ENCODE data around the gene APOE.
"Not testable (repeated sequence)": the region's sequence is repeated elsewhere in the genome, so short reads cannot be mapped to it uniquely, and the experiment has no call there.

Gene APOE
- total RNA-seq, result 0.18 to 1.8 (median 0.92) reads per million in 4 experiments

GRCh38 chr19:44905437-44906160, at the start of gene APOE:
Gene APOE, plus strand, starts transcription at chr19:44905796. Its CDS starts 829 bp downstream, at chr19:44906625.
- no peak for DNase-seq

GRCh38 chr19:44856421-44857083, 49.0 kb upstream of the APOE start:
- no peak for DNase-seq

- DNase-seq, result no peak
Measured at GRCh38 chr19:44857837-44858236, 47.8 kb upstream of the APOE start.

GRCh38 chr19:44861576-44861975, 44.0 kb upstream of the APOE start:
- DNase-seq, result not testable (repeated sequence)

GRCh38 chr19:44863990-44864389, 41.6 kb upstream of the APOE start:
- DNase-seq, result no peak

- DNase-seq, result no peak
Measured at GRCh38 chr19:44865196-44865767, 40.3 kb upstream of the APOE start.

GRCh38 chr19:44866664-44867063, 38.9 kb upstream of the APOE start:
- DNase-seq, result no peak

GRCh38 chr19:44867578-44867977, 38.0 kb upstream of the APOE start:
- DNase-seq, result no peak

GRCh38 chr19:44869733-44870470, 35.7 kb upstream of the APOE start:
- DNase-seq, result no peak

- no peak for DNase-seq
Measured at GRCh38 chr19:44871809-44872208, 33.8 kb upstream of the APOE start.

- DNase-seq, result no peak
Measured at GRCh38 chr19:44872661-44873060, 32.9 kb upstream of the APOE start.

- no peak for DNase-seq
Measured at GRCh38 chr19:44874317-44874716, 31.3 kb upstream of the APOE start.

- no peak for DNase-seq
Measured at GRCh38 chr19:44875666-44876451, 29.7 kb upstream of the APOE start.

- DNase-seq, result no peak
Measured at GRCh38 chr19:44876930-44877535, 28.6 kb upstream of the APOE start.

- no peak for DNase-seq
Measured at GRCh38 chr19:44878120-44878865, 27.3 kb upstream of the APOE start.

- no peak for DNase-seq
Measured at GRCh38 chr19:44879309-44880065, 26.1 kb upstream of the APOE start.

GRCh38 chr19:44882063-44882462, 23.5 kb upstream of the APOE start:
- DNase-seq, result no peak

GRCh38 chr19:44882619-44883397, 22.8 kb upstream of the APOE start:
- DNase-seq, result not testable (repeated sequence)

- no peak for DNase-seq
Measured at GRCh38 chr19:44883922-44884321, 21.7 kb upstream of the APOE start.

GRCh38 chr19:44884566-44884965, 21.0 kb upstream of the APOE start:
- no peak for DNase-seq

Data from effector CD8-positive, alpha-beta T cell (primary cell).